Activated naive CD8-positive, alpha-beta T cell treated with anti-CD3 and anti-CD28 coated beads, Interleukin-2, amount 50 U/mL, for 24 hours (primary cell): Measurements from ENCODE around the gene CPXM2.

ENCODE experiments used
- ATAC-seq: fragments of 150-1000 bp; cut with Tn5 transposase; one replicate; pipeline ENCODE4 v1.10.0; 2021
- DNase-seq: peaks from one replicate; pipeline ENCODE4 v3.0.0; 2021
- H3K27ac Mint-ChIP-seq: one replicate; pipeline ENCODE4 v1.8.0; 2021; ENCODE audit warnings: mild to moderate bottlenecking, mixed read lengths
- H3K27me3 Mint-ChIP-seq: one replicate; pipeline ENCODE4 v1.8.0; 2021; ENCODE audit warnings: mixed read lengths
- H3K36me3 Mint-ChIP-seq: one replicate; pipeline ENCODE4 v1.8.0; 2021; ENCODE audit warnings: low read depth, mixed read lengths
- H3K4me1 Mint-ChIP-seq: one replicate; pipeline ENCODE4 v1.8.0; 2021; ENCODE audit warnings: mixed read lengths
- H3K4me3 Mint-ChIP-seq: one replicate; pipeline ENCODE4 v1.8.0; 2021; ENCODE audit warnings: mild to moderate bottlenecking, moderate library complexity, mixed read lengths
- H3K9me3 Mint-ChIP-seq: one replicate; pipeline ENCODE4 v1.8.0; 2021; ENCODE audit warnings: mixed read lengths

CPXM2 gene

DNA sequence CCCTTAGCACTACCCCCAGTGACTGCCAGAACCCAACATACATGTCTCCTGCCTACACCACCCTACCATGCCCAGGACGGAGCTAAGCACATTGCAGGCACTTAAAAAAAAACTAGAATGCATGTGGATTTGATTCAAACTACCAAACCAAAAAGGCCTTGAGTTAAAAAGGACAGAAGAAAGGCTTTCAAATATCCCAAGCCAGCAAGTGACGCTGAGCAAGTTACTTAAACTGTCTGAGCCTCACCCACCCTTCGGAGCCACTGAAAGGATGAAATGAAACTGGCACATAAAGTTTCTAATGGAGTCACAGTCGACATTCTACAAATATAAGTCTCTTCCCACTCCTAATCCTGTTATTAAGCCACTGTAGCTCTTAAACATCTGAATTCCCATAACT lies 1.8 kb downstream of the CPXM2 start:
- H3K4me3 Mint-ChIP-seq, result no peak overlapping the region
- H3K27me3 Mint-ChIP-seq, result peaks cover 15% of the 10 kb centered on the region
- H3K9me3 Mint-ChIP-seq, result no peaks in the 10 kb centered on the region
- ATAC-seq (no peak), DNase-seq (no peak)
- H3K27ac Mint-ChIP-seq, result no peak overlapping the region
- H3K4me1 Mint-ChIP-seq, result no peaks in the 10 kb centered on the region
- H3K36me3 Mint-ChIP-seq, result no peaks in the 10 kb centered on the region

DNA sequence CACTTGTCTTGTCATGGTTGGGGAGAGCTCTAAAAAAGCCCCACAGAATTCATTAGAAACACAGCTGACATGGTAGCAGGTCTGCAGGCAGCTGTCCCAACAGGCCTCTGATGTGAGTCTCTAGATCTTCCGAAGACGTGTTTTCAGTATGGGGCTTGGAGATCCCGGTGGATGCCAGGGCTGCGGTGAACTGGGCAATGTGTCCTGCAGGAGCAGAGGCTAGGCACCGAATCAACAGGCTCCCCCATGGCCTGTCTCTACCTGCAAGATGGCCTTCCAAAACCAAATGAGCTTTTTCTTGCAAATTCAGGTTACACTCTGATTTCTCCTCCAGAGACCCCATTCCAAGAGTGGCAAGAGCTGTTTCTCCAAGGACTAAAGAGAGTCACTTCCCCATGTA lies 2.9 kb downstream of the CPXM2 start:
- ATAC-seq (no peak), DNase-seq (no peak)
- Mint-ChIP-seq H3K9me3 (no peaks in the 10 kb centered on the region), H3K4me1 (no peaks in the 10 kb centered on the region), H3K27ac (no peak overlapping the region), H3K27me3 (peaks cover 15% of the 10 kb centered on the region), H3K36me3 (no peaks in the 10 kb centered on the region), H3K4me3 (no peak overlapping the region)

DNA sequence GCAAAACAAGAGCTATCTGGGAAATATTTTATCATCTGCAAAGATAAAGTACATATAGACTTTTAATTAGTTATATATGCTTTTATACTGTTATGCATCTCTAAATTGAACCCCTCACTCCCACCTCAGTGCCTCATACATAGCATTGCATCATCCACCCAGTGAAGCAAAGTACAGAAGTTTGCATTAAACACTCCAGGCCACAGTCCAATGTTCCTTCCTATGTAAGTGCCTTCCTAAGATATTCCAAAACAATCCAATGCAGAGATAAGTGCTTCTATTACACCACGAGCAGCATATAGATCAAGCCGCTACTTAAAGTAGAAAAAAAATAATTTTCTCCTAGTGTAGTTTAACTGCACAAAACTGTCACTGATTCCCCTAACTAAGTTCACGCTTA lies 3.4 kb downstream of the CPXM2 start:
- H3K27ac Mint-ChIP-seq, result no peak overlapping the region
- no peaks in the 10 kb centered on the region for H3K4me1 Mint-ChIP-seq
- H3K36me3 Mint-ChIP-seq, result no peaks in the 10 kb centered on the region
- H3K9me3 Mint-ChIP-seq, result no peaks in the 10 kb centered on the region
- DNase-seq (no peak), ATAC-seq (no peak)
- no peak overlapping the region for H3K4me3 Mint-ChIP-seq
- peaks cover 15% of the 10 kb centered on the region for H3K27me3 Mint-ChIP-seq

DNA sequence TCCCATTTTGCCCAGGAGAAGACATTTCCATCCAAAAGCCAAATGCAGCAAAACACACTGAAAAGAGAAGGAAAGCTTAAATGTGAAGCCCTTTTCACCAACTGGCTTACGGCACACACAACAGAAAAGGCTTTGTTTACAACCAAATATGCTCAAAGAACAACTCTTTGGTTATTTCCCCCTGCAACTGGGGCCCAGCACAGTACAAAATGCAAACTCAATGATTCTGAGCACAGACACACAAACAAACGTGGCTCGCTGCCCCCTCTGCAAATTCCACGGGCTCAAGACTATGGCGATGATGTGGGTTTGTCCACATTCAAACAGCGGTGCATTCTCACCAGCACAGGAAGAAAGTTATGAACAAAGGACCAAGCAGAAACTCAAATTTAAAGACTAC lies 5.3 kb downstream of the CPXM2 start:
- Mint-ChIP-seq H3K27me3 (peaks cover 11% of the 10 kb centered on the region), H3K4me1 (no peaks in the 10 kb centered on the region), H3K27ac (no peak overlapping the region), H3K36me3 (no peaks in the 10 kb centered on the region), H3K9me3 (no peaks in the 10 kb centered on the region), H3K4me3 (no peak overlapping the region)
- ATAC-seq, result no peak
- DNase-seq, result no peak

DNA sequence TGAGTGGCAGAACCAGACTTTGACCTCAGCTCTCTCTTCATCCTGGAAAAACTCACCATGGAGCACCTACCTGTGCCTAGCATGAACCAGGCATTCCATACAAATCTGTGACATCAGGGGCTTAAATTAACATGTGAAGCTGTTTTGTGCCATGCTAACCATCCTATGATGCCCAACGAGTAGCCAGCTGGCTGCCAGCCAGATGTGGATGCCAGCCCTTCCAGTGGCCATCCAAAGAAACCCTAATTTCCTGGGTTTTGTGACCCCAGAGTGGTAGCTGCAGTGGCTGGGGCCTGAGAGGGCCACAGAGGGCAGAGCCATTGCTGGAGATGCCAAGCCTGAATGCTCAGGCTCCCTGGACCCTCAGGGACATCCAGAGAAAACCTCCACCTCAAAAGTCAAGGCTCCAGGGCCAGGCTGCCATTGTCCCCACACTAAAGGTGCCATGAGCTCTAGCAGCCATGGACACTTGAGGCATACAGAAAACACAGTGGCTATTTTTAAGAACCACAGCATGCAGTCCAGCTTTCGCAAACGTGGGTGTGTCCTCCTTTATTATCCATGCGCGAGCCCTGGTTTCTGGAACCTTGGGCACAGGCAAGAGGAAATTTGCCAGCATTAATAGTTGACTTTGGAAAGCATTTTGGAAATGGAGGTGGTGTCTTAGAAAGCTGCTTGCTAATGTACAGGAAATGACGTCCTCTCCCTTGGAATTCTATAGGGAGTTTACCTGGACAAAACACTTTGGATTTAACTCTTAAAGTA lies 6.0 kb downstream of the CPXM2 start:
- ATAC-seq (no peak), DNase-seq (no peak)
- Mint-ChIP-seq H3K27ac (no peak overlapping the region), H3K4me3 (no peak overlapping the region), H3K4me1 (no peaks in the 10 kb centered on the region), H3K27me3 (peaks cover 6% of the 10 kb centered on the region), H3K36me3 (no peaks in the 10 kb centered on the region), H3K9me3 (no peaks in the 10 kb centered on the region)

GRCh38 chr10:123884907-123885381 lies 6.7 kb downstream of the CPXM2 start:
- H3K4me3 Mint-ChIP-seq, result no peak overlapping the region

GRCh38 chr10:123884351-123884906 lies 7.2 kb downstream of the CPXM2 start:
- H3K9me3 Mint-ChIP-seq, result no peaks in the 10 kb centered on the region
- H3K36me3 Mint-ChIP-seq, result no peaks in the 10 kb centered on the region
- no peak overlapping the region for H3K27ac Mint-ChIP-seq
- ATAC-seq, result no peak
- H3K4me3 Mint-ChIP-seq, result no peak overlapping the region
- H3K4me1 Mint-ChIP-seq, result no peaks in the 10 kb centered on the region
- no peaks in the 10 kb centered on the region for H3K27me3 Mint-ChIP-seq
- DNase-seq, result no peak

More at GRCh38 chr10:123884907-123885381, 6.7 kb downstream of the CPXM2 start:
- Mint-ChIP-seq H3K4me1 (no peaks in the 10 kb centered on the region), H3K27me3 (no peaks in the 10 kb centered on the region), H3K36me3 (no peaks in the 10 kb centered on the region), H3K27ac (no peak overlapping the region), H3K9me3 (no peaks in the 10 kb centered on the region)
- DNase-seq (no peak), ATAC-seq (no peak)

GRCh38 chr10:123883673-123884320 lies 7.8 kb downstream of the CPXM2 start:
- no peak for DNase-seq

DNA sequence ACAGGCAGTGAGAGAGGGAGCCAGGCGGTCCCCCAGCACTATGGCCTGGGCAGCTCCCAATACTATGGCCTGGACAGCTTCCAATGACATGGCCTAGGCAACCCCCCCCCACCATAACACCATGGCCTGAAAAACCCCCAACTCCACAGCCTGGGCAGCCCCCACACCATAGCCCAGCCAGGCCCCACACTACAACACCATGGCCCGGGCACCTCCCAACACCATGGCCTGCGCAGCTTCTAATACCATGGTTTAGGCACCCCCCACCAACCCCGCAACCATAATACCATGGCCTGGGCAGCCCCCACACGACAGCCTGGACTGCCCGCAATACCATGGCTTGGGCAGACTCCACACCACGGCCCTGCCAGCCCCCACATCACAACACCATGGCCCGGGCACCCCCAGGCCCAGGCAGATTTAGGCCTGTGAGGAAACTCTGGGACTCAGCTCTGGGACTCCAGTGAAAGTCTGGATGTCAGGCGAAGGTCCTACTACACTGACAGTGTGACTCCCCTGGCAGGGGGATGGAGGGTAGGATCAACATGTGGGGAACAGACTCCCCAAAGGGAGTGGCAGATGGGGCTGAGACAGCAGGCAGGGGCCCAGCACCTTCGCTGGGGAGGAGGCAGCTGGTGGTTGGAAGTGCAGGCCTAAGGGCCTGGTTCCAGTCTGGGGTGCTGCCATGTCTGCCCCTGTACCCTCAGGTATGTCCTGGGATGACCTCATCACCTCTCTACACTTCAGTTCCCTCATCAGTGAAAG lies 8.7 kb downstream of the CPXM2 start:
- no peaks in the 10 kb centered on the region for H3K9me3 Mint-ChIP-seq
- no peaks in the 10 kb centered on the region for H3K36me3 Mint-ChIP-seq
- H3K27ac Mint-ChIP-seq, result no peak overlapping the region
- no peaks in the 10 kb centered on the region for H3K27me3 Mint-ChIP-seq
- ATAC-seq (no peak), DNase-seq (no peak)
- H3K4me3 Mint-ChIP-seq, result no peak overlapping the region
- no peaks in the 10 kb centered on the region for H3K4me1 Mint-ChIP-seq

More at GRCh38 chr10:123883673-123884320, 7.8 kb downstream of the CPXM2 start:
- ATAC-seq, result no peak
- no peaks in the 10 kb centered on the region for H3K27me3 Mint-ChIP-seq
- H3K9me3 Mint-ChIP-seq, result no peaks in the 10 kb centered on the region
- no peak overlapping the region for H3K27ac Mint-ChIP-seq
- no peak overlapping the region for H3K4me3 Mint-ChIP-seq
- H3K36me3 Mint-ChIP-seq, result no peaks in the 10 kb centered on the region
- H3K4me1 Mint-ChIP-seq, result no peaks in the 10 kb centered on the region

- no peaks in the 10 kb centered on the region for H3K4me1 Mint-ChIP-seq
- ATAC-seq (no peak), DNase-seq (no peak)
- H3K36me3 Mint-ChIP-seq, result no peaks in the 10 kb centered on the region
- H3K9me3 Mint-ChIP-seq, result no peaks in the 10 kb centered on the region
- no peak overlapping the region for H3K27ac Mint-ChIP-seq
- no peaks in the 10 kb centered on the region for H3K27me3 Mint-ChIP-seq
- H3K4me3 Mint-ChIP-seq, result no peak overlapping the region
These were observed 9.4 kb downstream of the CPXM2 start for GRCh38 chr10:123882177-123882576.

DNA sequence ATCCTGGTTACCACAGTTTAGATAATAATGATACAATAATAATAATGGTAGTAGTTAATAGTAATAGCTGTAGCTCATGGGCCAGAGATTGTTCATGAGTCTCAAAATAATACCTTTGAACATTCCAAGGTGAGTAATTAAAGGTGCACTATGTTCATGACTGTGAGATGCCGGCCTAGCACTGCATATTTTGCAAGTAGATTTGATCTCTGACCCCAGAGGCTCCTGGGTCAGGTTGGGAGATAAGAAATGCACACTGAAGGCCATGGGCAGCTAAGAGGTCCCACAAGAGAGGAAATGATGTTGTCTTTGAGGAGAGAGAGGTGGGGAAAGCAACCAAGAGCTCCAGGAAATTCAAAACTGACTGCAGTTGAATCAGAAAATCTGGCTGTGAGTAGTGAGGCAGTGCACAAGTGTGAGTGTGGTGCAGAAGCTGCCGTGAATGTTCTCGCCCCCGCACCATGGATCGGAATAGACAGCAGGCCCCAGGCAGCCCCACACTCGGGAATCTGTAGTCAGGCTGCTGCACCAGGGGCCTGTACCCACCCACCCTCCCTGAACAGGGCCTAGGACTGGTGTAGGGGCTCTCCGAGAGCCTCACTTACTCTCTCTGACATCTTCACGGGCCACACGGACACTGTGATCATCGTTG lies 11.9 kb downstream of the CPXM2 start:
- no peak for DNase-seq
- no peak overlapping the region for H3K4me3 Mint-ChIP-seq
- no peak overlapping the region for H3K27ac Mint-ChIP-seq
- no peaks in the 10 kb centered on the region for H3K9me3 Mint-ChIP-seq
- no peaks in the 10 kb centered on the region for H3K27me3 Mint-ChIP-seq
- ATAC-seq, result no peak
- H3K4me1 Mint-ChIP-seq, result no peaks in the 10 kb centered on the region
- no peaks in the 10 kb centered on the region for H3K36me3 Mint-ChIP-seq

- H3K4me3 Mint-ChIP-seq, result no peak overlapping the region
- H3K4me1 Mint-ChIP-seq, result no peaks in the 10 kb centered on the region
- no peaks in the 10 kb centered on the region for H3K9me3 Mint-ChIP-seq
- no peak overlapping the region for H3K27ac Mint-ChIP-seq
- H3K27me3 Mint-ChIP-seq, result no peaks in the 10 kb centered on the region
- no peaks in the 10 kb centered on the region for H3K36me3 Mint-ChIP-seq
- DNase-seq (no peak), ATAC-seq (no peak)
These were observed 12.8 kb downstream of the CPXM2 start for GRCh38 chr10:123878666-123879303.

DNA sequence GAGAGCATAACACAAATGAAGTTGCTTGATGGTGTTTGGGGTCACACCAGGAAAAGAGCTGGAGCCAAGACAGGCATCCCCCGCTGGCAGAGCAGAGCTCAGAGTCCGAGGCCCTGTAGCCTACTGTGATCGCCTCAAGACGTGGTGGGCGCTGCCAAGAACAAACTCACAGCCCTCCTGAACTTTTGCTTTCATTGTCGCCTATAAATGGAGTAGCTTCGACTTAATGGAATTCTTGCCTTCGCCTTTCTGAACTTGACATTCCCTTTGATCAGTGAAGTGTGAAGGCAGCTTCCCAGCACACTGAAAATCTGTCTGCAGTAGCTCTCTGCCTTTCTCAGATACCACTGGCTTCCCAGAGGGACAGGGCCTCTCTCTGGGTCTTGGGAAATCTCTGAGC lies 21.3 kb downstream of the CPXM2 start:
- no peak for ATAC-seq
- H3K4me1 Mint-ChIP-seq, result no peaks in the 10 kb centered on the region
- no peak overlapping the region for H3K4me3 Mint-ChIP-seq
- H3K27ac Mint-ChIP-seq, result no peak overlapping the region
- peaks cover 11% of the 10 kb centered on the region for H3K27me3 Mint-ChIP-seq
- H3K9me3 Mint-ChIP-seq, result no peaks in the 10 kb centered on the region
- H3K36me3 Mint-ChIP-seq, result no peaks in the 10 kb centered on the region
- DNase-seq, result no peak

GRCh38 chr10:123869020-123869414 lies 22.6 kb downstream of the CPXM2 start:
- DNase-seq (no peak), ATAC-seq (no peak)
- H3K27ac Mint-ChIP-seq, result no peak overlapping the region
- peaks cover 11% of the 10 kb centered on the region for H3K27me3 Mint-ChIP-seq
- H3K9me3 Mint-ChIP-seq, result no peaks in the 10 kb centered on the region
- H3K4me3 Mint-ChIP-seq, result no peak overlapping the region
- no peaks in the 10 kb centered on the region for H3K36me3 Mint-ChIP-seq
- H3K4me1 Mint-ChIP-seq, result no peaks in the 10 kb centered on the region
